CD4-positive, alpha-beta memory T cell (primary cell): Measurements from ENCODE around the gene PI4KA. TPM values are rescaled to one million over a fixed set of nuclear protein-coding genes. Genes with fewer than 3 reads are reported as not detected.
"Not testable (repeated sequence)": the region's sequence is repeated elsewhere in the genome, so short reads cannot be mapped to it uniquely, and the experiment has no call there.

Experiments used
- CTCF ChIA-PET: fragments of 350-600 bp; sonication (Branson Sonifier 250); formaldehyde crosslinking; loops from one replicate; lab custom pipeline; 2021; ENCODE audit warnings: inconsistent platforms; ENCODE audit not compliant: partially characterized antibody; lab: Charles Lee
- POLR2A ChIA-PET: fragments of 350-600 bp; sonication (Branson Sonifier 250); formaldehyde crosslinking; loops from one replicate; lab custom pipeline; 2021; ENCODE audit not compliant: partially characterized antibody; lab: Charles Lee
- DNase-seq, 5 donors: peaks; one replicate each; pipeline versions ENCODE4 v3.0.0 to v3.0.0-alpha.2; 2020 to 2022; ENCODE audit warnings: mixed read lengths in 1 of 5
- H3K27ac ChIP-seq: one replicate; pipeline ENCODE4 v1.7.0; 2013; ENCODE audit warnings: low read depth, low read length
- H3K27me3 ChIP-seq: 2 replicates; pipeline ENCODE4 v1.7.0; 2013; ENCODE audit warnings: mild to moderate bottlenecking, low read length, moderate library complexity; ENCODE audit not compliant: insufficient read depth
- H3K36me3 ChIP-seq: 2 replicates; pipeline ENCODE4 v1.7.0; 2013; ENCODE audit warnings: mild to moderate bottlenecking, low read length, moderate library complexity; ENCODE audit not compliant: insufficient read depth
- H3K4me1 ChIP-seq: 2 replicates; pipeline ENCODE4 v1.7.0; 2013; ENCODE audit warnings: mild to moderate bottlenecking, low read length, moderate library complexity; ENCODE audit not compliant: insufficient read depth
- H3K4me3 ChIP-seq, 2 donors: one replicate each; pipeline ENCODE4 v1.7.0; 2013; ENCODE audit warnings: low read length in 2 of 2, mild to moderate bottlenecking in 1 of 2
- H3K9me3 ChIP-seq, 2 donors: one replicate each; pipeline ENCODE4 v1.7.0; 2013; ENCODE audit warnings: low read length in 2 of 2, control low read depth in 1 of 2; ENCODE audit not compliant: control insufficient read depth in 1 of 2
- H3K27ac Mint-ChIP-seq, 7 donors: one replicate each; pipeline ENCODE4 v1.8.0; 2020 to 2021; ENCODE audit warnings: mixed read lengths in 7 of 7, mild to moderate bottlenecking in 6 of 7, inconsistent platforms in 3 of 7, moderate library complexity in 3 of 7
- H3K27me3 Mint-ChIP-seq, 2 donors: one replicate each; pipeline ENCODE4 v1.8.0; 2020 to 2021; ENCODE audit warnings: mixed read lengths in 2 of 2
- H3K36me3 Mint-ChIP-seq, 2 donors: one replicate each; pipeline ENCODE4 v1.8.0; 2020 to 2021; ENCODE audit warnings: mixed read lengths in 2 of 2, inconsistent platforms in 1 of 2, mild to moderate bottlenecking in 1 of 2
- H3K4me1 Mint-ChIP-seq, 4 donors: one replicate each; pipeline ENCODE4 v1.8.0; 2020 to 2021; ENCODE audit warnings: mixed read lengths in 4 of 4, mild to moderate bottlenecking in 1 of 4
- H3K4me3 Mint-ChIP-seq, 8 donors: one replicate each; pipeline ENCODE4 v1.8.0; 2020 to 2021; ENCODE audit warnings: mixed read lengths in 8 of 8, mild to moderate bottlenecking in 7 of 8, moderate library complexity in 6 of 8, inconsistent platforms in 3 of 8
- H3K9me3 Mint-ChIP-seq, 8 donors: one replicate each; pipeline ENCODE4 v1.8.0; 2020 to 2021; ENCODE audit warnings: mixed read lengths in 8 of 8, mild to moderate bottlenecking in 5 of 8, inconsistent platforms in 3 of 8, moderate library complexity in 1 of 8
- intact Hi-C: fragments of 100-400 bp; cut with micrococcal nuclease; formaldehyde crosslinking; loops from one replicate; pipeline ENCODE4 v1.15.1; 2023
- polyA plus RNA-seq, 2 donors: library from polyadenylated mRNA; unstranded; fragments of 300-500 nt; fragmentation: Illumina TruSeq; gene quantifications; one replicate each; pipeline ENCODE4 v1.2.3, GENCODE V29; 2021
- total RNA-seq, 2 experiments: library from RNA; stranded (reverse); gene quantifications; one replicate each; pipeline ENCODE4 v1.2.3, GENCODE V29; 2021

The PI4KA gene
- total and polyA plus RNA-seq, 4 experiments from 2014 or later = 31.5 to 145 (median 110) TPM

DNA sequence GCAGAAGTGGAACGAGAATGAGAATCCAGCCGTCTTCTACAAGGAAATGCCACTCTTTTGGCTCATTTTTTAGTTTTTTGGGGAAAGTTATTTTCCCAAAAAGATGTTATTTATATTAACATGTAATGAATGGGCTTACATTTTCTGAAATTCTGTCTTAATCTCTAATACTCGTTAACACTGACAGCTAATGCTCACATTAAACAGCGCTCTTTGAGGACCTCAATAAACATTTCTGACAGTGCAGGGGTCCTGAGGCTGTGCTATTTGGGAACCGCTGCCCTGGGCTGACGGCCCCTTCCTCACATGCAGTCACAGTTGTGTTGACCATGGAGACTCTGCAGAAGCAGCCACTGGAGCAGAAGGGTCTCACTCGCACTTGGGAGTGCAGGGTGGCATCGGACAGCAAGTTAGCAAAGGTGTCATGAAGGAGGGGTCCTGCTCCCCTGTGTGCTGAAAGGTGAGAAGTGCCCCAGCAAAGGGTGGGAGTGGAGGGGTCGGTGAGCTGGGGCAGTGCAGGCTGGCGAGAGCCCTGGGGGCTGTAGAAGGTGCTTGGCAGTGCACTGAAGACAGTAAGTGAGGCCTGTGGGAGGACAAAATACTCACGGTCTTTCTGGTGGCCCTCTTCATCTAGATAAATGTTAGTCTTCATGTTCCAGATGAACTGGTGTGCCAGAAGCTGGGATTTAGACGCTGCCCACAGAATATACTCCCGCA lies 137.8 kb downstream of the PI4KA start:
- H3K4me3 Mint-ChIP-seq = no peak overlapping the region
- H3K4me1 Mint-ChIP-seq = no peaks in the 10 kb centered on the region
- no peaks in the 10 kb centered on the region for H3K9me3 ChIP-seq
- POLR2A ChIA-PET = no interaction called here
- no peak overlapping the region for H3K4me3 ChIP-seq
- H3K36me3 ChIP-seq = peaks cover 7% of the 10 kb centered on the region
- peak overlapping the region in 1 of 7 donors; percentile 48 for H3K27ac Mint-ChIP-seq
- DNase-seq = no peak
- no peak overlapping the region for H3K27ac ChIP-seq
- H3K4me1 ChIP-seq = no peaks in the 10 kb centered on the region
- H3K27me3 Mint-ChIP-seq = no peaks in the 10 kb centered on the region
- intact Hi-C loops = no loop called here
- H3K36me3 Mint-ChIP-seq = peaks cover 13 to 28% of the 10 kb centered on the region in 2 donors
- no peaks in the 10 kb centered on the region for H3K9me3 Mint-ChIP-seq
- CTCF ChIA-PET = no interaction called here
- H3K27me3 ChIP-seq = no peaks in the 10 kb centered on the region

DNA sequence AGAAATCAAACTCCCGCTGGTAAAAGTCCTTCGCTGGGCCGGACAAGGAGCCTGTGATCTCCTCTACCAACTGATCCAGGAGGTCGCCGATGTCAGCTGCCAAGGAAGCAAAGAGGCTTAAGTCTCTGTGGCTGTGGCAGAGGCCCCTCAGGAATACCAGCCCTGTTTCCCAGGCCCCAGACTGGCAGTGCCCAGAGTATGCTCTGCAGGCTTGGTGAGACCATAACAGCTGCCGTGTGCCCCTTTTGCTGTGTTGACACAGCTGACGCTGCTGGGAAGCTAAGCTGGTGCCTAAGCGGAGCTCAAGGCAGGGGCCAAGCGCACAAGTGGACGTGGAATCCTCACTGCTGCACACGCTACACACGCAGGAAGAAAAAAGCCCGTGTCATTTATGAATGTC lies 139.9 kb downstream of the PI4KA start:
- not testable (repeated sequence) for DNase-seq

DNA sequence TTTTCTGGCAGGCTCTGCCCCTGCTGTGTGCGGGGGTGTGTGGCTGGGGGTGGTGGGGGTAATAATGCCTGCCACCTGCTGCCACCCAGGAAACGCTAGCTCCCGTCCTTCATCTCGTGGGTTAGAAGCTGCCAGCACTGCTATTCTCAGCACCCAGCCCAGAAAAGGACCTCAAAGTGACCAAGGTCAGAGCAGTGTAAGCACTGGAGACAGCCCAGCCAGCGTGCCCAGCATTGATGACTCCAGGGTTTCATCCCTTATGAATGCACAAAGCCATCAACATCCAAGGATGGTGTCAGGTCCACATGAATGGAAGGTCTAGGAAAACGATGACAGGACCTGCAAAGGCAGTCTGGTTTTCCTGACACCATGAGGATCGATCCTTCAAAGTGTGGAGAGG lies 140.6 kb downstream of the PI4KA start:
- H3K36me3 ChIP-seq, H3K4me3 ChIP-seq, POLR2A ChIA-PET, H3K27me3 ChIP-seq, H3K27ac ChIP-seq, intact Hi-C loops, H3K9me3 ChIP-seq, H3K27ac Mint-ChIP-seq, H3K4me3 Mint-ChIP-seq, H3K4me1 Mint-ChIP-seq, H3K4me1 ChIP-seq, DNase-seq, H3K27me3 Mint-ChIP-seq, H3K9me3 Mint-ChIP-seq: not testable (repeated sequence)
- CTCF ChIA-PET = interaction anchor here (1.0 kb wide), 1 partner anchor 24 kb away, joined by 3 read pairs; no protein-coding TSS in a partner anchor
- H3K36me3 Mint-ChIP-seq = peaks cover 8 to 21% of the 10 kb centered on the region in 2 donors

More for the DNA sequence above, 139.9 kb downstream of the PI4KA start:
- intact Hi-C loops, H3K4me1 ChIP-seq, CTCF ChIA-PET, H3K27ac Mint-ChIP-seq, H3K27me3 Mint-ChIP-seq, H3K4me1 Mint-ChIP-seq, H3K36me3 ChIP-seq, POLR2A ChIA-PET, H3K4me3 Mint-ChIP-seq, H3K9me3 ChIP-seq, H3K27me3 ChIP-seq, H3K4me3 ChIP-seq, H3K27ac ChIP-seq, H3K9me3 Mint-ChIP-seq: not testable (repeated sequence)
- H3K36me3 Mint-ChIP-seq = peaks cover 8 to 21% of the 10 kb centered on the region in 2 donors

DNA sequence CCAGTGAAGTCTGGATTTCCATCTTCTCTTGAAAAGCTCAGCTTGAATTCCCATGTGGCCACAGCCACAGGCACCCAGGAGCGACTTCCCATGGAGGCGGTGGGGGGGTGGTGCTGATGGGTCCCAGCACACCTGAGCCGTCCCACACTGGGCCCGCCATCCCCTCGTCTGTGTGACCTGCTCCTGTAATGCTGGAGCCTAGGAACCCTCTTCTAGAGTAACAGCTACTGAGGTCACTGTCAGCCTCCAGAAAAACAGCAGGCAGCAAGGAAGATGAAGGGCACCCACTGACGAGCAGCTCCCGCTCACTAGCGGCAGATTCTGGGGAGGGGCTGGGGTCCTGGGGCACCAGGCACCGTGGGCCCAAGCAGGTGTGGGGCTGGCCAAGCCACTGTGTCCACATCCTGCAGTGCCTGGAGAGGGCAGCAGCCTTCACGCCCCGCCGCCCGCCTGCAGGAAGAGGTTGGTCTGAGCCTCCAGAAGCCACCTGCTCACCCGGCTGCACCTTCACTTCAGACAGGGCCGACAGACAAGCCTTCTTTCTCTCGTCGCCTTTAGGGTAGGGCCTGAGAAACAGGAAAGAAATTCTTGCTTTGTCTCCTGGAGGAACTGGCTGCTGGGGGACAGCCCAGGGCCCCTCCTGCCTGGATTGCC lies 141.3 kb downstream of the PI4KA start:
- H3K27ac ChIP-seq, DNase-seq: not testable (repeated sequence)

DNA sequence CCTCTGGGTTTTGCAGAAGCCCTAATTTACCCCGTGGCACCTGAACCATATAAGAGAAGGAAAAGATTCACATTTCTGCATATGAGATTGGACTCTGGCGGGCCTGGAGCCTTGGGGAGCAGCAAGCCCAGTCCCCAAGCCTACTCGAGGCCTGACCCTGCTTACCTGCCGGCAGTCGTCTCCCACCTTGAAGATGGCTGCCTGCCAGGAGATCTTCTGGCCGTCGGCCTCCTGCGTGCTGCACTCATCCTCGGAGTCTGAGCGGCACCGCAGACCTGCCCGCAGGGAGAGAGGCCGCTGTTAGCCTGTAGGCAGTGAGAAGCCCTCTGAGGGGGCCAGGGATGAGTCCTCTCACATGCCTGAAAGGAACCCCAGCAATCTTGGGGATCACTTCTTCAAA lies 145.5 kb downstream of the PI4KA start:
- H3K4me3 ChIP-seq, H3K9me3 ChIP-seq, H3K36me3 Mint-ChIP-seq, intact Hi-C loops, POLR2A ChIA-PET, H3K4me3 Mint-ChIP-seq, DNase-seq, H3K36me3 ChIP-seq, H3K9me3 Mint-ChIP-seq, H3K27ac ChIP-seq, H3K4me1 Mint-ChIP-seq, H3K27me3 Mint-ChIP-seq, CTCF ChIA-PET, H3K4me1 ChIP-seq, H3K27me3 ChIP-seq: not testable (repeated sequence)
- H3K27ac Mint-ChIP-seq = peak overlapping the region in 1 of 7 donors; percentile 52

More for the DNA sequence above, 141.3 kb downstream of the PI4KA start:
- H3K9me3 Mint-ChIP-seq, H3K4me3 ChIP-seq, H3K4me1 ChIP-seq, POLR2A ChIA-PET, intact Hi-C loops, H3K27ac Mint-ChIP-seq, H3K4me3 Mint-ChIP-seq, H3K27me3 ChIP-seq, H3K9me3 ChIP-seq, H3K4me1 Mint-ChIP-seq, H3K36me3 ChIP-seq, H3K27me3 Mint-ChIP-seq: not testable (repeated sequence)
- H3K36me3 Mint-ChIP-seq = peaks cover 8 to 20% of the 10 kb centered on the region in 2 donors
- CTCF ChIA-PET = interaction anchor here (1.0 kb wide), 1 partner anchor 25 kb away, joined by 3 read pairs; no protein-coding TSS in a partner anchor

DNA sequence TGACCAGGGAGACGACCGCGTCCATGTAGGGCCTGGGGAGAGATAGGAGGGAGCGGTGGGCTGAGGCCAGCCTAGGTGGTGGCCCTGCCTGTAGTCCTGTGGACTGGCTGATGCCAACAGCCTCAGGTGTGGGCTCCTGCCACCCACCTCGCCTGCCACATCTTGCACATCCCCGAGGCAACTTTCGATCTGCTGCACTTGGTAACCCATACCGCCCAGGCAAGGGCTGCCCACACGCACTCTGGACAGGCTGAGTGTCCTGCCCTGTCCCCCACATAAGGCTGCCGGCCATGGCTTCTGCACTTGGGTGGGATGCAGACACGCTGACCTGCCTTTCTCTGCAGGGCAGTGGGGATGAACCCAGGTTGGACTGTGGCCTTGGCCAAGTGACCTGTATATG lies 148.6 kb downstream of the PI4KA start:
- H3K4me3 Mint-ChIP-seq, H3K27me3 Mint-ChIP-seq, H3K4me1 ChIP-seq, H3K27me3 ChIP-seq, H3K4me3 ChIP-seq, H3K4me1 Mint-ChIP-seq, H3K9me3 ChIP-seq, H3K27ac Mint-ChIP-seq, POLR2A ChIA-PET, DNase-seq, CTCF ChIA-PET, H3K9me3 Mint-ChIP-seq, H3K36me3 ChIP-seq, H3K27ac ChIP-seq, intact Hi-C loops: not testable (repeated sequence)
- H3K36me3 Mint-ChIP-seq = peaks cover 6 to 11% of the 10 kb centered on the region in 2 donors

DNA sequence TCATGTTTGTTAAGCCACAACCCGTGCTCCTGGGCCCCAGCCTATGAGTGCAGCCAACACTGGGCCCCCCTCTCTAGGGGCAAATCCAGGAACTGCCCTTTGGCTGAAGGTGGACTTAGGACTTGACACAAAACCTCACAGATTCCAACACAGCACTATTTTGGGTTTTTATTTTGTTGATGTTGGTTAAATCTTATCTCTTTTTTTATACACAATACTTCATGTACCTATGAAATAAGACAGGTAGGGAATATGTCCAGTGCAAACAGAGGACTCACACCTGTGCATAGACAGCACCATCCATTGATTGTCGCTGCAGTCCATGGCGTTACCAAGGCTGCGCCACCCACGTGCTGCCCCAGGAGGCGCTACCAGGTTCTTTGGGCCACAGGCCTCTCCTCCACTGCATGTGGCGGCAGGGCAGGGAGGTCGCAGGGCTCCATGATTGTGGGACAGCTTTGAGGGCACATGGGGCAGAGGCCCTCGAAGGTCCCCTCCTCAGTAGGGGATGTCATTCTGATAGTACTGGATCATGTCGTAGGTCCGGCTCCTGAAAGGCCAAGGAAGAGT lies 151.0 kb downstream of the PI4KA start:
- H3K4me1 ChIP-seq, DNase-seq, intact Hi-C loops, H3K27ac ChIP-seq, H3K27me3 Mint-ChIP-seq, H3K27ac Mint-ChIP-seq, CTCF ChIA-PET, H3K27me3 ChIP-seq, POLR2A ChIA-PET, H3K9me3 ChIP-seq, H3K9me3 Mint-ChIP-seq, H3K36me3 ChIP-seq, H3K4me3 ChIP-seq, H3K4me3 Mint-ChIP-seq: not testable (repeated sequence)
- peaks cover 3 to 12% (median 7%) of the 10 kb centered on the region in 4 donors for H3K4me1 Mint-ChIP-seq
- peaks cover 6 to 12% of the 10 kb centered on the region in 2 donors for H3K36me3 Mint-ChIP-seq
